ENCODE measurements around the gene ZC3H14. TPM values are rescaled to one million over a fixed set of nuclear protein-coding genes. Genes with fewer than 3 reads are reported as not detected.

Gene ZC3H14
- total RNA-seq, 1 experiment from 2014 or later = 90.6 TPM

GRCh38 chr14:88563845-88564244 lies 1.0 kb downstream of the ZC3H14 start:
- peaks cover 3% of the 10 kb centered on the region for H3K23me2 ChIP-seq (ENCODE audit: insufficient read length, low read depth, low read length, poor library complexity, severe bottlenecking)
- no peak overlapping the region for H4K8ac ChIP-seq (replicated peaks; ENCODE audit: insufficient read length, low read depth, low read length)
- H3K9me3 ChIP-seq (ENCODE audit: control insufficient read depth, low read depth, low read length) = no peaks in the 10 kb centered on the region
- H3K79me2 ChIP-seq (ENCODE audit: insufficient read depth, low read length) = peaks cover 3% of the 10 kb centered on the region; the same call in 1 of the 2 replicates
- no peak overlapping the region for H2AK5ac ChIP-seq (ENCODE audit: insufficient read length, low read length)
- Mint-ChIP-seq H3K27me3 (ENCODE audit: low read depth) (peaks cover 1% of the 10 kb centered on the region; the same call in 1 of the 2 replicates), H3K4me3 (peak overlapping the region; percentile 88 to 93), H3K4me1 (peaks cover 19 to 21% of the 10 kb centered on the region in 2 experiments), H3K9me3 (no peaks in the 10 kb centered on the region), H3K27ac (peak overlapping the region; percentile 10 to 90 (median 89); a peak in 6 of 7 replicates), H3K36me3 (ENCODE audit: insufficient read depth in 1 of 3, low read depth in 3 of 3) (peaks cover 16 to 34% (median 28%) of the 10 kb centered on the region in 3 experiments; a peak in 6 of 7 replicates)
- H2BK120ac ChIP-seq (ENCODE audit: low read depth, low read length, poor library complexity, severe bottlenecking) = no peak overlapping the region
- H3K27ac ChIP-seq (ENCODE audit: insufficient read length, low read depth, low read length) = no peak overlapping the region
- H2BK15ac ChIP-seq (ENCODE audit: low read depth, low read length) = no peak overlapping the region
- H2BK12ac ChIP-seq (ENCODE audit: insufficient read length, low read depth, low read length) = no peak overlapping the region
- no peaks in the 10 kb centered on the region for H3K79me1 ChIP-seq (ENCODE audit: insufficient read depth, low read depth, low read length, poor library complexity, severe bottlenecking)
- peak overlapping the region; percentile 82 for H3K9ac ChIP-seq (ENCODE audit: extremely low read depth, insufficient read length, low read length)
- no CpG with 5 or more reads among the region's 7 CpGs for WGBS (ENCODE audit: extremely low coverage, insufficient read length, low lambda C conversion rate)
- H3K14ac ChIP-seq (ENCODE audit: insufficient read depth, low read length) = no peak overlapping the region
- H4K91ac ChIP-seq (ENCODE audit: insufficient read length, low read depth, low read length) = no peak overlapping the region
- no peak overlapping the region for H2BK5ac ChIP-seq (ENCODE audit: insufficient read length, low read length)
- H3T11ph ChIP-seq (ENCODE audit: low read length) = no peak overlapping the region
- no peak overlapping the region for H3K18ac ChIP-seq (ENCODE audit: insufficient read length, low read depth, low read length)
- peak overlapping the region; percentile 79 for H3K4me2 ChIP-seq (ENCODE audit: insufficient read depth, insufficient read length, low read length)
- no peak overlapping the region for H4K5ac ChIP-seq (ENCODE audit: insufficient read length, low read depth, low read length)
- H2AFZ ChIP-seq (ENCODE audit: low read length) = no peak overlapping the region
- no peaks in the 10 kb centered on the region for H4K20me1 ChIP-seq (ENCODE audit: control insufficient read depth, insufficient read depth, insufficient read length)
- no peaks in the 10 kb centered on the region for H3K4me1 ChIP-seq (ENCODE audit: insufficient read depth, low read length)
- H3K23ac ChIP-seq (ENCODE audit: insufficient read length, low read depth, low read length) = no peak overlapping the region
- H3K27me3 ChIP-seq (ENCODE audit: insufficient read depth, low read length) = no peaks in the 10 kb centered on the region
- no peak overlapping the region for H3K4ac ChIP-seq (ENCODE audit: low read depth, low read length)
- no peak overlapping the region for H3K56ac ChIP-seq (ENCODE audit: insufficient read length, low read depth, low read length)
- no peak for TF ChIP-seq CTCF (conservative IDR thresholded peaks at IDR 0.05)
- DNase-seq = no peak
- no peak overlapping the region for H2BK20ac ChIP-seq (ENCODE audit: low read depth, low read length, poor library complexity, severe bottlenecking)
